Ramos (cell line): Measurements from ENCODE around the gene FXR2.
"Not testable (repeated sequence)": the region's sequence is repeated elsewhere in the genome, so short reads cannot be mapped to it uniquely, and the experiment has no call there.

Experiments used
- in situ Hi-C: fragments of 300-500 bp; cut with MboI; formaldehyde crosslinking; loops from one replicate; pipeline ENCODE4 v1.14.3; 2022; ENCODE audit warnings: low sequenced_read_pairs; ENCODE audit not compliant: unreplicated experiment

Gene FXR2

GRCh38 chr17:7614425-7615264, at the start of gene FXR2:
FXR2 (minus strand) TSS chr17:7614897; CDS start chr17:7614532, 365 bp downstream.
- in situ Hi-C loops: no loop called here

GRCh38 chr17:7656958-7657609, 42.4 kb upstream of the FXR2 start:
- in situ Hi-C loops: no loop called here

GRCh38 chr17:7655541-7655840, 40.8 kb upstream of the FXR2 start:
- in situ Hi-C loops: no loop called here

GRCh38 chr17:7654832-7655540, 40.3 kb upstream of the FXR2 start:
- in situ Hi-C loops: no loop called here

GRCh38 chr17:7652388-7653356, 38.0 kb upstream of the FXR2 start:
- in situ Hi-C loops: no loop called here

- in situ Hi-C loops: no loop called here
These were observed 37.1 kb upstream of the FXR2 start for GRCh38 chr17:7651665-7652387.

GRCh38 chr17:7651097-7651664, 36.5 kb upstream of the FXR2 start:
- in situ Hi-C loops: no loop called here

GRCh38 chr17:7650509-7651096, 35.9 kb upstream of the FXR2 start, which contains the start of gene ATP1B2:
ATP1B2 (plus strand) TSS chr17:7650926; CDS start chr17:7651519, 593 bp downstream.
- in situ Hi-C loops: no loop called here

GRCh38 chr17:7647018-7647417, 32.3 kb upstream of the FXR2 start:
- in situ Hi-C loops: no loop called here

GRCh38 chr17:7646457-7646856, 31.8 kb upstream of the FXR2 start:
- in situ Hi-C loops: no loop called here

- in situ Hi-C loops: no loop called here
These were observed 30.1 kb upstream of the FXR2 start for GRCh38 chr17:7644775-7645174.

GRCh38 chr17:7641635-7642034, 26.9 kb upstream of the FXR2 start:
- in situ Hi-C loops: not testable (repeated sequence)

GRCh38 chr17:7640783-7641182, 26.1 kb upstream of the FXR2 start:
- in situ Hi-C loops: no loop called here

GRCh38 chr17:7636163-7636562, 21.5 kb upstream of the FXR2 start:
- in situ Hi-C loops: no loop called here

- in situ Hi-C loops: no loop called here
These were observed 19.7 kb upstream of the FXR2 start for GRCh38 chr17:7634384-7634783.

GRCh38 chr17:7633093-7633492, 18.4 kb upstream of the FXR2 start:
- in situ Hi-C loops: no loop called here

- in situ Hi-C loops: no loop called here
These were observed 17.8 kb upstream of the FXR2 start for GRCh38 chr17:7632492-7632894.
